ENCODE data around the gene FGFR2. TPM values are rescaled to one million over a fixed set of nuclear protein-coding genes. Genes with fewer than 3 reads are reported as not detected.

FGFR2 gene
- total RNA-seq, 1 experiment from 2014 or later: 135 TPM

DNA sequence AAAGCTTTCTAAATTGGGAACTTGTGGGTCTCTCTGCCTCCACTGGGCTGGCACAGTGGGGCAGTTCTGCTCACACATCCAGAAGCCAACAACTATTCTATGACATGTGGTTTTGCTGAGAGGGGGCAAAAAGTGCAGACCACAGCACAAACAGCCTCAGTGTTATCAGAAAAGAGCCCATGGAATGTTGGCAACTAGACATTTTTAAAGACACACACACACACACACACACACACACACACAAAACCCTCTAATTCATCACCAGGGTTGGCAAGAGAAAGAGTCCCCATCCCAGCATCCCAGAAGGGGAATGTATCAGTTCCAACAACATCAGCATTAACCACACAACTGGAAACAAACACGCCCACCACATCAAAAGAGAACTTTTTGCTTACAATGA is 117.1 kb downstream of the FGFR2 start:
- Histone ChIP-seq H3K4ac (ENCODE audit: low read depth, low read length) (no peak overlapping the region), H3K79me1 (ENCODE audit: insufficient read depth, low read depth, low read length, poor library complexity, severe bottlenecking) (no peaks in the 10 kb centered on the region), H3K27ac (ENCODE audit: insufficient read length, low read depth, low read length) (no peak overlapping the region), H4K91ac (ENCODE audit: insufficient read length, low read depth, low read length) (no peak overlapping the region), H3T11ph (ENCODE audit: low read length) (no peak overlapping the region), H2BK15ac (ENCODE audit: low read depth, low read length) (no peak overlapping the region), H3K4me2 (ENCODE audit: insufficient read depth, insufficient read length, low read length) (no peak overlapping the region), H3K18ac (ENCODE audit: insufficient read length, low read depth, low read length) (no peak overlapping the region), H2BK120ac (ENCODE audit: low read depth, low read length, poor library complexity, severe bottlenecking) (no peak overlapping the region), H4K5ac (ENCODE audit: insufficient read length, low read depth, low read length) (no peak overlapping the region), H3K9ac (ENCODE audit: extremely low read depth, insufficient read length, low read length) (no peak overlapping the region), H3K9me3 (ENCODE audit: control insufficient read depth, low read depth, low read length) (no peaks in the 10 kb centered on the region), H3K4me1 (ENCODE audit: insufficient read depth, low read length) (no peaks in the 10 kb centered on the region), H3K23ac (ENCODE audit: insufficient read length, low read depth, low read length) (no peak overlapping the region), H2BK12ac (ENCODE audit: insufficient read length, low read depth, low read length) (no peak overlapping the region), H2AK5ac (ENCODE audit: insufficient read length, low read length) (no peak overlapping the region), H2BK5ac (ENCODE audit: insufficient read length, low read length) (no peak overlapping the region), H4K8ac (replicated peaks; ENCODE audit: insufficient read length, low read depth, low read length) (no peak overlapping the region), H3K14ac (ENCODE audit: insufficient read depth, low read length) (no peak overlapping the region), H3K79me2 (ENCODE audit: insufficient read depth, low read length) (no peaks in the 10 kb centered on the region), H3K23me2 (ENCODE audit: insufficient read length, low read depth, low read length, poor library complexity, severe bottlenecking) (no peaks in the 10 kb centered on the region), H4K20me1 (ENCODE audit: control insufficient read depth, insufficient read depth, insufficient read length) (no peaks in the 10 kb centered on the region), H2AFZ (ENCODE audit: low read length) (no peak overlapping the region), H3K27me3 (ENCODE audit: insufficient read depth, low read length) (no peaks in the 10 kb centered on the region), H3K56ac (ENCODE audit: insufficient read length, low read depth, low read length) (no peak overlapping the region), H2BK20ac (ENCODE audit: low read depth, low read length, poor library complexity, severe bottlenecking) (no peak overlapping the region)
- WGBS (ENCODE audit: extremely low coverage, insufficient read length, low lambda C conversion rate): no CpG with 5 or more reads among the region's 1 CpG
- H3K4me1 Mint-ChIP-seq: peaks cover 0 to 3% of the 10 kb centered on the region in 2 experiments; a peak in 1 of 4 replicates
- H3K27ac Mint-ChIP-seq: 0 out of 7 replicates have a peak overlapping the region, but pooled peaks of 1 of the 3 experiments have one; percentile 30
- no peak overlapping the region for H3K4me3 Mint-ChIP-seq
- no peaks in the 10 kb centered on the region for H3K9me3 Mint-ChIP-seq
- H3K36me3 Mint-ChIP-seq (ENCODE audit: insufficient read depth in 1 of 3, low read depth in 3 of 3): peaks cover 56 to 84% (median 83%) of the 10 kb centered on the region in 3 experiments; a peak in 6 of 7 replicates
- no peaks in the 10 kb centered on the region for H3K27me3 Mint-ChIP-seq (ENCODE audit: low read depth)
- DNase-seq: no peak
- TF ChIP-seq, protein P1, sequence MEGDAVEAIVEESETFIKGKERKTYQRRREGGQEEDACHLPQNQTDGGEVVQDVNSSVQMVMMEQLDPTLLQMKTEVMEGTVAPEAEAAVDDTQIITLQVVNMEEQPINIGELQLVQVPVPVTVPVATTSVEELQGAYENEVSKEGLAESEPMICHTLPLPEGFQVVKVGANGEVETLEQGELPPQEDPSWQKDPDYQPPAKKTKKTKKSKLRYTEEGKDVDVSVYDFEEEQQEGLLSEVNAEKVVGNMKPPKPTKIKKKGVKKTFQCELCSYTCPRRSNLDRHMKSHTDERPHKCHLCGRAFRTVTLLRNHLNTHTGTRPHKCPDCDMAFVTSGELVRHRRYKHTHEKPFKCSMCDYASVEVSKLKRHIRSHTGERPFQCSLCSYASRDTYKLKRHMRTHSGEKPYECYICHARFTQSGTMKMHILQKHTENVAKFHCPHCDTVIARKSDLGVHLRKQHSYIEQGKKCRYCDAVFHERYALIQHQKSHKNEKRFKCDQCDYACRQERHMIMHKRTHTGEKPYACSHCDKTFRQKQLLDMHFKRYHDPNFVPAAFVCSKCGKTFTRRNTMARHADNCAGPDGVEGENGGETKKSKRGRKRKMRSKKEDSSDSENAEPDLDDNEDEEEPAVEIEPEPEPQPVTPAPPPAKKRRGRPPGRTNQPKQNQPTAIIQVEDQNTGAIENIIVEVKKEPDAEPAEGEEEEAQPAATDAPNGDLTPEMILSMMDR (conservative IDR thresholded peaks at IDR 0.05): no peak

All from H9 (cell line).